KG1 (cell line): ENCODE results near the gene NADK.
"Not testable (repeated sequence)": the region's sequence is repeated elsewhere in the genome, so short reads cannot be mapped to it uniquely, and the experiment has no call there.

ENCODE experiments used
- DNase-seq: peaks from one replicate; lab custom pipeline; 2025; lab: John Stamatoyannopoulos, UW

NADK gene

GRCh38 chr1:1745651-1746565 lies 32.4 kb downstream of the NADK start:
- DNase-seq = not testable (repeated sequence)

GRCh38 chr1:1742529-1742928 lies 35.7 kb downstream of the NADK start:
- DNase-seq = not testable (repeated sequence)

- DNase-seq = not testable (repeated sequence)
Observed at GRCh38 chr1:1741013-1741412, 37.3 kb downstream of the NADK start.

- not testable (repeated sequence) for DNase-seq
Observed at GRCh38 chr1:1738799-1739337, 39.4 kb downstream of the NADK start.

- not testable (repeated sequence) for DNase-seq
Observed at GRCh38 chr1:1737675-1738590, 40.3 kb downstream of the NADK start.

- DNase-seq = no peak
Observed at GRCh38 chr1:1732381-1732780, 45.9 kb downstream of the NADK start.

GRCh38 chr1:1730870-1731269 lies 47.4 kb downstream of the NADK start:
- DNase-seq = no peak

- not testable (repeated sequence) for DNase-seq
Observed at GRCh38 chr1:1730230-1730629, 48.0 kb downstream of the NADK start.

- DNase-seq = not testable (repeated sequence)
Observed at GRCh38 chr1:1729116-1729816, 49.0 kb downstream of the NADK start.

- DNase-seq = not testable (repeated sequence)
Observed at GRCh38 chr1:1728308-1729005, 49.8 kb downstream of the NADK start.

- not testable (repeated sequence) for DNase-seq
Observed at GRCh38 chr1:1727131-1727651, 51.1 kb downstream of the NADK start.

- DNase-seq = not testable (repeated sequence)
Observed at GRCh38 chr1:1726088-1726487, 52.2 kb downstream of the NADK start.

GRCh38 chr1:1724035-1724864 lies 54.0 kb downstream of the NADK start, which contains the start of gene CDK11A:
Gene CDK11A, minus strand, starts transcription at chr1:1724357. Its CDS starts 1,539 bp downstream, at chr1:1722818.
- peak; percentile 94 for DNase-seq

- DNase-seq = no peak
Observed at GRCh38 chr1:1721201-1721600, 57.1 kb downstream of the NADK start.

GRCh38 chr1:1715109-1715883 lies 63.0 kb downstream of the NADK start:
- not testable (repeated sequence) for DNase-seq

- DNase-seq = not testable (repeated sequence)
Observed at GRCh38 chr1:1707897-1708296, 70.4 kb downstream of the NADK start.

- DNase-seq = not testable (repeated sequence)
Observed at GRCh38 chr1:1707241-1707640, 71.0 kb downstream of the NADK start.

GRCh38 chr1:1705623-1706022 lies 72.6 kb downstream of the NADK start:
- DNase-seq = not testable (repeated sequence)
